GM18951 (cell line): Measurements from ENCODE around the gene MYO7B.

Source experiments
- POLR2A ChIP-seq: IDR thresholded peaks from 4 replicates; pipeline ENCODE4 v1.6.1; 2011; ENCODE audit warnings: mild to moderate bottlenecking; ENCODE audit not compliant: insufficient read length, insufficient read depth; ENCODE audit errors: extremely low read depth
- in situ Hi-C: fragments of 300-500 bp; cut with MboI; formaldehyde crosslinking; loops from one replicate; pipeline ENCODE4 v1.12.0; 2022; ENCODE audit warnings: low sequenced_read_pairs, mixed read lengths, inconsistent platforms; ENCODE audit not compliant: unreplicated experiment

Gene MYO7B

GRCh38 chr2:127630096-127630863, 94.8 kb downstream of the MYO7B start:
- in situ Hi-C loops = no loop called here
- TF ChIP-seq POLR2A = no peak

GRCh38 chr2:127630864-127631540, 95.5 kb downstream of the MYO7B start:
- in situ Hi-C loops = no loop called here

GRCh38 chr2:127631541-127631996, 96.1 kb downstream of the MYO7B start:
- TF ChIP-seq POLR2A = no peak
- in situ Hi-C loops = no loop called here

More at GRCh38 chr2:127630864-127631540, 95.5 kb downstream of the MYO7B start:
- TF ChIP-seq POLR2A = no peak

GRCh38 chr2:127631997-127632581, 96.6 kb downstream of the MYO7B start:
- in situ Hi-C loops = no loop called here
- no peak for TF ChIP-seq POLR2A

GRCh38 chr2:127632592-127633489, 97.4 kb downstream of the MYO7B start:
- TF ChIP-seq POLR2A = no peak
- in situ Hi-C loops = no loop called here

- TF ChIP-seq POLR2A = no peak
- in situ Hi-C loops = no loop called here
Measured at GRCh38 chr2:127633556-127634065, 98.1 kb downstream of the MYO7B start.

- in situ Hi-C loops = no loop called here
- TF ChIP-seq POLR2A = no peak
Measured at GRCh38 chr2:127634066-127634617, 98.7 kb downstream of the MYO7B start.

- in situ Hi-C loops = no loop called here
- TF ChIP-seq POLR2A = no peak
Measured at GRCh38 chr2:127634626-127635379, 99.3 kb downstream of the MYO7B start.

GRCh38 chr2:127635380-127636237, 100.1 kb downstream of the MYO7B start:
- in situ Hi-C loops = no loop called here

GRCh38 chr2:127636248-127637235, 101.1 kb downstream of the MYO7B start:
- in situ Hi-C loops = no loop called here
- TF ChIP-seq POLR2A = no peak

More at GRCh38 chr2:127635380-127636237, 100.1 kb downstream of the MYO7B start:
- no peak for TF ChIP-seq POLR2A
